Colonic mucosa (tissue), 4 donors: Measurements from ENCODE around the gene NKTR. TPM values are rescaled to one million over a fixed set of nuclear protein-coding genes. Genes with fewer than 3 reads are reported as not detected.

Source experiments
- DNase-seq: peaks from one replicate; pipeline ENCODE4 v3.0.0-alpha.2; 2020
- H3K27ac ChIP-seq: fragments of 200-600 bp; one replicate; pipeline ENCODE4 v1.8.0; 2021
- H3K27me3 ChIP-seq: fragments of 200-600 bp; one replicate; pipeline ENCODE4 v1.8.0; 2021
- H3K36me3 ChIP-seq: fragments of 200-600 bp; one replicate; pipeline ENCODE4 v1.8.0; 2021
- H3K4me1 ChIP-seq: fragments of 200-600 bp; one replicate; pipeline ENCODE4 v1.8.0; 2021; ENCODE audit warnings: mild to moderate bottlenecking
- H3K4me3 ChIP-seq: fragments of 200-600 bp; one replicate; pipeline ENCODE4 v1.8.0; 2021
- H3K9ac ChIP-seq, 2 donors: one replicate each; pipeline ENCODE4 v1.7.0; 2013; ENCODE audit warnings: control low read depth in 2 of 2, low read depth in 2 of 2, low read length in 2 of 2
- H3K9me3 ChIP-seq: fragments of 200-600 bp; one replicate; pipeline ENCODE4 v1.8.0; 2021
- CTCF ChIP-seq: fragments of 200-600 bp; IDR thresholded peaks from one replicate; pipeline ENCODE4 v1.8.0; 2022; ENCODE audit warnings: antibody characterized with exemption, mild to moderate bottlenecking
- intact Hi-C: fragments of 100-400 bp; cut with DNase I; formaldehyde crosslinking; loops from one replicate; pipeline ENCODE4 v1.14.1; 2022
- total RNA-seq, 2 donors: library from RNA; stranded (reverse); fragmentation: NEBNext Ultra II Directional in 1 of 2; extraction: Animal tissue kit (Norgen Biotek cat#: 25700) in 1 of 2; gene quantifications; one replicate each; pipeline ENCODE4 v1.2.1, GENCODE V29; 2021
- donor health status: healthy.
- donor health status: DM: no; HTN: no; CAD: no.
- donor health status: DM: no; HTN: no; CAD: no.

Gene NKTR
- total RNA-seq, 2 donors from 2014 or later = 47.5 to 48.2 TPM

DNA sequence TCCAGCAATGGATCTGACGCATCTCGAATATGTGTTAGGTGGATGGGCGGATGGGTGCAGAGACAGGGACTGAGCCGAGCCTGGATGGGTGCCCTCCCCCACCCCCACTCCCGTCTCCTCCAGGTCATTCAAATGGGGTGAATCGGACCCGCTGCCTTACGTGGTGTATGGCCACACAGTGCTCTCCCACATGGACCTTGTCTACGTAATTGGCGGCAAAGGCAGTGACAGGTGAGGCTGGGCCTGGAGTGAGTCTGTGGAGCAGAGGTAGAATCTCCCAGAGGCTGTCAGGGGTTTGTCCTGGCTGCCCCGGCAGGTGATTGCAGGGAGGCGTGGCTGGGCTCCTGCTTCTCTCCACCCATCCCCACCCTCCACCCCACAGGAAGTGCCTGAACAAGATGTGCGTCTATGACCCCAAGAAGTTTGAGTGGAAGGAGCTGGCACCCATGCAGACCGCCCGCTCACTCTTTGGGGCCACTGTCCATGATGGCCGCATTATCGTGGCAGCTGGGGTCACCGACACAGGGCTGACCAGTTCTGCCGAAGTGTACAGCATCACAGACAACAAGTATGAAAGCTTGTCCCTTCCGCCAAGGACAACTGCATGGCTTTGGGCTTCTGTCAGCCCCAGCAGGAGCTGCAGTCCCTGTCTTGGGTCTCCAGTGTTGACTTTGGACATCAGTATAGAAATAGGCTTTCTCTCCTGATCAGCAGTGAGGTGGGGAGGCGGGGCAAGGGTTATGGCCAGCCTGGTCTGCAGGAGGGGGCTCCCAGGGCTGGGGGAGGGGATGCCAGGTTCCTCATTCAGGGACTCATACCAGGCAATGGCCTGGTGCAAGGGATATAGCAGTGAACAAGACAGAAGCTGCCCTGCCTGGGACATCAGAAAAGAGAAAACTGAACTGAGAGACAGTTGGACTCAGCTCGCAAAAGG, 88.3 kb downstream of the NKTR start:
- H3K4me3 ChIP-seq = no peak overlapping the region

DNA sequence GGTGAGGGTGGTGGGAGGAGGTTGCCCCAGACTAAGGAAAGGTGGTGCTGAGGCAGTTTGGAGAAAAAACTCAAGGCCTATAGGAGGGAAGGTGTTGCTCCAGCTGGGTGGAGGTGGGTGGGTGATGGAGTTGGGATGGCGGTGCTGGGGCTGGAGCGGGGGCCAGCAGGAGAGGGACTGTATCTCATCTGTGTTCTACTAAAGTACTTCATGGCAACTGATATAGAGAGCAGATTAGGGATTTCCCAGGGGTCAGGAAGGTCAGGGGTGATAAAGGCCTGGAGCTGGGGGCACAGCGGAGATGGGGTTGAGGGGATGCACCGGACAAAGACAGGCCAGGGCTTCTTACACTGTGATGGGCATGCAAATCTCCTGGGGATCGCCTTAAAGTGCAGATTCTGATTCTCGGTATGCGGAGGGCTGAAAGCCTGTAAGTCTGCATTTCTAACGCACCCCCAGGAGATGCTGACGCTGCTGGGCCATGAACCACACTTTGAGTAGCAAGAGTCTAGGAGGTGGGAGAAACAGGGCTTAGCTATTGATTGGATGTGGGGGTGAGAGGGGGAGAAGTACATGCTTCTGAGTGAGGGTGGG, 89.0 kb downstream of the NKTR start:
- H3K4me3 ChIP-seq = no peak overlapping the region
- no peaks in the 10 kb centered on the region for H3K4me1 ChIP-seq
- no peak for TF ChIP-seq CTCF
- intact Hi-C loops = no loop called here
- H3K27me3 ChIP-seq = no peaks in the 10 kb centered on the region
- H3K36me3 ChIP-seq = no peaks in the 10 kb centered on the region
- H3K9me3 ChIP-seq = no peaks in the 10 kb centered on the region
- no peak overlapping the region for H3K27ac ChIP-seq
- H3K9ac ChIP-seq = no peak overlapping the region
- DNase-seq = no peak

More for the DNA sequence above, 88.3 kb downstream of the NKTR start:
- DNase-seq = no peak
- no peak overlapping the region for H3K9ac ChIP-seq
- no peaks in the 10 kb centered on the region for H3K27me3 ChIP-seq
- H3K9me3 ChIP-seq = no peaks in the 10 kb centered on the region
- TF ChIP-seq CTCF = no peak
- no peaks in the 10 kb centered on the region for H3K4me1 ChIP-seq
- no peaks in the 10 kb centered on the region for H3K36me3 ChIP-seq
- H3K27ac ChIP-seq = no peak overlapping the region
- intact Hi-C loops = no loop called here

DNA sequence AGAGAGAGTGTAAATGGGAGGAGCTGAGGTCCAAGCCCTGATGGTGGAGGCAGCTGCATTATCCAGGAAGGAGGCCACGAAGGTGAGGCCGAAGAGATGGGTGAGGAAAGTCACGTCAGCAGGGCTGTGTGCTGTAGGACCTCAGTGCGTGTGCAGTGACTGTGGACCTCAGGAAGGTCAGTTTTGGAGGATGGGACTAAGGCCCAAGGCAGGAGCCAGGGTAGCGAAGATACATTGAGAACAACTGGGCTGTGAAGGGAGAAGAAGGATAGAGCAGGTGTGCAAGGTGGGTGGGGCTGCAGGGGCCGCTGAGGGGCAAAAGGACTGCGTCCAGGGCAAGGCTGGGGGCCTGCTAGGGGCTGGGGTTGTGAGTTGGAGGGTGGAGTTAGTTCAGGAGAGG, 89.7 kb downstream of the NKTR start:
- Histone ChIP-seq H3K36me3 (no peaks in the 10 kb centered on the region), H3K4me1 (no peaks in the 10 kb centered on the region), H3K4me3 (no peak overlapping the region), H3K9ac (no peak overlapping the region), H3K27ac (no peak overlapping the region), H3K9me3 (no peaks in the 10 kb centered on the region), H3K27me3 (no peaks in the 10 kb centered on the region)
- DNase-seq = no peak
- intact Hi-C loops = no loop called here
- no peak for TF ChIP-seq CTCF

DNA sequence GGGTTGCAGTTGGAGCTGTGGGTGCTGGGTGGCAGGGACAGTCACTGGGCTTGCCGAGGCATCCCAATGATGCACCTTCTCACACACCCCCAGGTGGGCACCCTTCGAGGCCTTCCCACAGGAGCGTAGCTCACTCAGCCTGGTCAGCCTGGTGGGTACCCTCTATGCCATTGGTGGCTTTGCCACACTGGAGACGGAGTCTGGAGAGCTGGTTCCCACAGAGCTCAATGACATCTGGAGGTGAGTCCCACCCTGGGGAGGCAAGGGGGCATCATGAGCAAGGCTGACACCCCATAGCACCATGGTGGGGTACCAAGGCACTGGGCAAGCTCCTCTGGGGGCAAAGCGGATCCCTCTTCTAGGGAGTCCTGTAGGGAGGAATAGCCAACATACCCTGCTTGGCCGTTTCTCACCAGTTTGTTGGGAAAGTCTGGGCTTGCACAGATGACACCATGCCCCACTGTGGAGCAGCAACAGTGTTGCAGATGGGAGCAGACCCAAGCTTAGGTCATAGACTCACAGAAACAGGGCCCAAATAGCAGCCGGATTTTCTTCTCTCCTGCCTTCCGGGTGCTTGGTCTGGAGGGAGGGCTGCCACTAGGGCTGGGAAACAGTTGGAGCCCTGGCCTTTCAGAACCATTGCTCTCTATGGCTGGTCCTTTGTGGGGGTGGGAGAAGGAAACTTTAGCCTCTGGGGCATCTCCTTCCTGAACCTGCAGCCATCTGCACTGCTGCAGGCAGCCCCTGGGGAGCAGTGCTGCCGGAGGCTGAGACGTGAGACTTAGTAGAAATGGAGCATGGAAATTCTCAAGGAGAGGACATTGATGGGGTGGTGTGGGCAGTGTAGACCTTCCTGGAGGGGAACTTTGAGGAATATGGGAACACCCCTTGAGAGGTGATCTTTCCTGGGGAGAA, 90.5 kb downstream of the NKTR start:
- Histone ChIP-seq H3K9ac (no peak overlapping the region), H3K27me3 (no peaks in the 10 kb centered on the region), H3K9me3 (no peaks in the 10 kb centered on the region), H3K4me3 (no peak overlapping the region), H3K36me3 (no peaks in the 10 kb centered on the region), H3K4me1 (no peaks in the 10 kb centered on the region), H3K27ac (no peak overlapping the region)
- no peak for DNase-seq
- intact Hi-C loops = no loop called here
- TF ChIP-seq CTCF = no peak
